Activated CD4-positive, alpha-beta T cell treated with anti-CD3 and anti-CD28 coated beads, Interleukin-2, Interleukin-4, amounts not matched to agents 100 ng/mL and 50 ng/mL, durations not matched to agents 16 hours and 8 hours (primary cell): ENCODE measurements around the gene ZFP92.
"Not testable (repeated sequence)": the region's sequence is repeated elsewhere in the genome, so short reads cannot be mapped to it uniquely, and the experiment has no call there.

ENCODE experiments used
- DNase-seq: peaks from one replicate; pipeline ENCODE4 v3.0.0-alpha.2; 2020; ENCODE audit warnings: low spot score

ZFP92 gene, protein sequence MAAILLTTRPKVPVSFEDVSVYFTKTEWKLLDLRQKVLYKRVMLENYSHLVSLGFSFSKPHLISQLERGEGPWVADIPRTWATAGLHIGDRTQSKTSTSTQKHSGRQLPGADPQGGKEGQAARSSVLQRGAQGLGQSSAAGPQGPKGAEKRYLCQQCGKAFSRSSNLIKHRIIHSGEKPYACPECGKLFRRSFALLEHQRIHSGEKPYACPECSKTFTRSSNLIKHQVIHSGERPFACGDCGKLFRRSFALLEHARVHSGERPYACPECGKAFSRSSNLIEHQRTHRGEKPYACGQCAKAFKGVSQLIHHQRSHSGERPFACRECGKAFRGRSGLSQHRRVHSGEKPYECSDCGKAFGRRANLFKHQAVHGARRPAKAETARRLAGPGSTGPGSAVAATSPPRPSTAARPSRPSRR

DNA sequence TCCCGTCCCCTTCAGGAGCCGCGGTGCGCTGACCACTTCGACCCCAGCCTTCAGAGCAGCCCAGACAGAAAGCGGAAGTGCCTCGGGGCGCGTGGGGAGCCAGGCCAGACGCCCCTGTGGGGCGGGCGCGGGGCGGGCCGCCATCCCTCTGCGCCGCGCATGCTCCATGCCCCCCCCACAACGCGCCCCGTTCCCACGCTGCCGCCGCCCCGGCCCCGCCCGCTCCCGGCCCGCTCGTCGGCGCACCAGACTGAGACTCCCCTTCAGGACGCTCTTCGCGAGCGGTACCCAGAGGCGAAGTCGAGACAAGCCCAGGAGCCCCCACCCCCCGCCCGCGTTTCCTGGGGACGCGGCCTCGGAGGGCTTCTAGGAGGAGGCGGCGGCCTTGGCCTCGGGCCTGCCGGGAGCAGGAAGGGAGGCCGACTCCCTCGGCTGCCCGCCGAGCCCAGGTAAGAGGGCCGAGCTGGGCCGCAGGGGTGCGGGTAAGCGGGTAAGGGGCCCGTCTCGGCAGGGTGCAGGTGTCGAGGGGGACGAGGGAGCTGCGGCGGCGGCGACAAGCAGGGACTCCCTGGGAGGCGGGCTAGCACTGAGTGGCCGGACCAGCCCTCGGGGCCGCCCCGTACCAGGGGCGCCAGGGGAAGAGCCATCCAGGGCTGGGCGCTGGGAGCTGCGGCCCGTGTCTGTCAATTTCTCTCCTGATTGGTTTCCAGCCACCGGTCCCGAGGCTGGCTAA, at the start of gene ZFP92:
TSS of gene ZFP92 (plus strand) at position 218 of the 733 bp plus-strand sequence. CDS start 6,851 bp downstream, outside the sequence.
- DNase-seq, result no peak

DNA sequence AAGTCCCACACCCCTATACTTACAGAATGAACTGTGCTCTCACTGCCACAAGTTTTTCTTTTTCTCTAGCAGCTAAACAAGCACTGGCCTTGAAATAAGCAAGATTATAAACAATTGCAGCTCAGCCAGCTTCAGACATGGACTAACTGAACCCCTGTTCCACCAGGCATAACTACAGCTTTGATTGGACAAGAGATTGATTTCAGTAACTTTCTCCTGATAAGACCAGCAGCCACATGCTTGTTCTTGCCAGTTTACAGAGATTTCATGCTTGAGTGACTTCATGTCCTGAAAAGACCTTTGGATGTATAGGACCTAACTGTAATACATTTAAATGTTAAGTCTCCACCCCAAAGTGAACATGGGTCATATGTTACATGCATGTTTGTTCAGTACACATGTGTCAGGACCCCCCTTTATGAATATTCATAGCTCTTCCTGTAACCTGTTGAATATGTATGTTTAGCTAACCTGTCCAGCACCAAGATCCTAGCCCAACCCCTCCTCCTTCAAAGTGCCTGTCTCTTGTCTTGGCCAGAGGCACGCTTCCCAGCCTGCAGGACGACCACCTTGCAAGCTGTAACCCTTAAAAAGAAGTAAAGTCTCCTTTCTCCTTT, 49.4 kb upstream of the ZFP92 start:
- DNase-seq, result no peak

DNA sequence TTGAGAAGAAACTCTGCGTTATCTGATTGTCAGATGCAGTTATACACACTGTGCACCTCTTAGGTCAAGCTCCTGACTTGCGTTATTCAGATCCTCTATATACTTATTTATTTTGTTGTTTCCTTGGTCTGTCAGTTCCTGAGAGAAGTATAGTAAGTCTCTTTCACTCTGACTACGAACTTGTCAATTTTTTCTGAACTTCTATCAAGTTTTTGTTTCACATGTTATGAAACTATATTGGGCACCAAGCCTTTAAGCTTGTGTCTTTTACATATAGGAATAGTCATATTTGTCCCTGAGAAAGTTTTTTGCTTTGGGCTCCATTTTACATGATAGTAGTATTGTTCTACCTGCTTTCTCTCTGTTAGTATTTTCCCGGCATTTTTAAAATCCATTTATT, 45.6 kb upstream of the ZFP92 start:
- DNase-seq, result peak; percentile 13

DNA sequence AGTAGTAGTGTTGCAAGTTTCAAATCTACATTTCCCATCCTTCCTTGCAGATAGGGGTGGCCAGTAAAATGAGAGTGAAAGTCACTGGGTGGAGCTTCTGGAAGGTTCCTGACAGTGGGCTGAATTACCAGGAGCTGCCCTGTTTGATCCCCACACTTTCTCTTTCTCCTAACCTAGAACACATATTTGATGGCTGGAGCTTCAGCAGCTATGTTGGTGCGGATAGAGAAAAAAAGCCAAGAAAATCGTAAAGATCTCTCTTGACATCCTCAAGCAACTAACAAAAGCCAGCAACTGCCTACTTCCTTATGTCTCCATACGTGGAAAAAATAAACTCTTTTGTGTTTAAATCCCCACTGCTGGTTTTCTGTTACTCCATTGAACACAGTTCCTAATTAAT, 45.2 kb upstream of the ZFP92 start:
- no peak for DNase-seq

DNA sequence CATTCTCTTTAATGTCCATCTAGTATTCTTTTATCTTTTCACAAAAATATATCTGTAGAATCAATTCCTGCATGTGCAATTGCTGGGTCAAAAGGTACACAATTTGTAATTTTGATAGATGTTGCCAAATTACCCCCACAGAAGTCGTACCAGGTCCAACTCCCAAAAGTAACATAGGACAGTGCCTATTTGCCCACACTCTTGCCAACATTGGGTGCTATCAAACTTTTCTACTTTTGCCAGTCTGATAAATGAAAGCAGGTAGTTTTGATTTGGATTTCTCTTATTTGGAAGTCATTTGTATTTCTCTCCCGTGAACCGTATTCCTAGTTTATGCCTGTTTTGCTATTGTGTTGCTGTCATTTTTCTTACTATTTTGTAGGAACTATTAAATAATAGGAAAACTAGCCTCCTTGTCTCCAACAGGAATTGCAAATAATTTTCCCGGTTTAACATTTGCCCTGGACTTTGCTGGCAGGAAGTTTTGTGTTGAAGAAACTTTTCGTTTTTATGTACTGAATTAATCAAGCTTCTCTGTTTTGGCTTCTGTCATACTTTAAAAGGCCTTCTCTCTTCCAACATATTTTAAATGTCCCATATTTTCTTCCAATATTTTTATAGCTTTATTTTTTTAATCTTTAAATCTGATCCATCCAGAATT, 44.3 kb upstream of the ZFP92 start:
- no peak for DNase-seq

DNA sequence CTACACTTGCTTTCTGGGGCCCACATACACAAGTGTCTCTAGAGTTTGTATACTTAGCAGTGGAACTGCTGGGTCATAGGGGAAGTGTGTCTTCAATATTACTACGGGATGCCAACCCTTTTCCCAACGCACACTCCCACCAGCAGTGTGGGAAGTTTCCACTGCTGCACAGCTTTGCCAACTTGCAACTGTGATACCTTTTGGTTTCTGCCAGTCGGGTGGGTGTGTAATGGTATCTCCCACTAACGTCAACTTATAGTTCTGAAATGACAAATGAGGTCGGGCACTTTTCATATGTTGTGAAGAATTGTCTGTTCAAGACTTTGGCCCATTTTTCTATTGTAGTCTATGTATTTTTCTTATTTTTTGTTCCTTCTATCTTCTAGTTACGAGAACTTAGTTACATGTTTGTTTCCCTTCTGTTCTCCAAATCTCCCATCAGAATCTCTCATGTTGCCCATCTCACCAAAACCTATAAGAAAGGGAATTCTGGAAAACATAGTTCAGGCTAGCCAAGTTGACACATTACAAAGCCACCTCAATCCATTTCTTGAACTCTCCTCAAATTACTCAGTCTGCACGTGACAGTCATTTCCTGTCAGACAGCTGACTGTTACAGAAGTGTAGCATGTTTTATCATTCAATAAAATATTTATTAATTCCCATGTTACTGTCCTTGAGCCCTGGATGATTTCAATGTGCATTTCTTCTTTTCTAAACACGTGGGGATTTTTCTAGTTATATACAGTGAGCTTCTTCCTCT, 40.8 kb upstream of the ZFP92 start:
- peak; percentile 22 for DNase-seq

DNA sequence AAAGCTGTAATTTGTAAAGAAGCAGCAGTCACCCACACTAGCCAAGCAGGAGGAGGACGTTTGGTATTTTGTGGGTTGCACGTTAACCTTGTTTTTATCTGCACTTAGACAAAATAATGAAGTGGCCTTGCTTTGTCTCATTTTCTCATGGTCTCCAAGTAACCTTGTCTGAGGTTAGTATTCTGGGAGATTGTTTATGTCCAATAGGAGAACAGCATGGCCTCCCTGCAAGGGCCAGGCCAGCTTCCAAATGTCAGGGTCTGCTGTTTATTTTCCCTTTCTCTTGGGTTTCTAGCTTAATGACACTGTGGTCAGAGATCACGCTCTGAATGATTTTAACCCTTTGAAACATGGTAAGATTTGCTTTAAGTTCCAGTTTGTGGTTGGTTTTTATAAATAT, 40.0 kb upstream of the ZFP92 start:
- no peak for DNase-seq

DNA sequence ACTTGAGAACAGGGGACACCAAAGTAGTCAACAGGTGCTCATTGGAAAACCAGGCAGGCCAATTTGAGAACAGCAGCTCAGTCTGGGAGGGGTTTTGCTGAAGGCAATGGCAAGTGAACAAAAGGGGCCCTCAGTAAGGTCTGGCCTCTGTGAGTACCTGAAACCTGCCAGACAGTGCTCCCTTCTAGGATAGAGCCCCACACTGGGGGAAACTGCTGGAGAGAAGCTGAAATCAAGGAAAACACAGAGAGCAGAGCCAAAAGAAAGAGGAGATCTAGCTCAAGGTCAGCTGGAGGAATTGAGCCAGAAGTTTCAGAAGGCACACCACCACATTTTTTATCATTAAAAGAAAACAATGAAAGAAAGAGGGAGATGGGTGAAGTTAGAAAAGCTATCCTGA, 38.3 kb upstream of the ZFP92 start:
- no peak for DNase-seq

DNA sequence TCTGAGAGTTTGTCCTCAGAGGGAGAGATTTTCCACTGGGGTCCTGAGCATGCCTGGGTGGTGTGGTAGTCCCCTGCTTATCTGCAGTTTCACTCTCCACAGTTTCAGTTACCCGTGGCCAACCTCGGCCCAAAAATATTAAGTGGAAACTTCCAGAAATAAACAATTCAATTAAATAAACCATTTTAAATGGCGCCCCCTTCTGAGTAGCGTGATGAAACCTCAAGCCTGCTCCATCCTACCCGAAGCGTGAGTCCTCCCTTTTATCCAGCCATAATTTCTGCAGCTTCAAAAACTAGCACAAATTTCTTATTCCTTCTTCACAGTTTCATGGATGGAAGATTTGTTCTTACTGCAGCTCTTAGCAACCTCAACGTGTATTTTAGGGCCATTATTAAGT, 36.8 kb upstream of the ZFP92 start:
- DNase-seq, result no peak

DNA sequence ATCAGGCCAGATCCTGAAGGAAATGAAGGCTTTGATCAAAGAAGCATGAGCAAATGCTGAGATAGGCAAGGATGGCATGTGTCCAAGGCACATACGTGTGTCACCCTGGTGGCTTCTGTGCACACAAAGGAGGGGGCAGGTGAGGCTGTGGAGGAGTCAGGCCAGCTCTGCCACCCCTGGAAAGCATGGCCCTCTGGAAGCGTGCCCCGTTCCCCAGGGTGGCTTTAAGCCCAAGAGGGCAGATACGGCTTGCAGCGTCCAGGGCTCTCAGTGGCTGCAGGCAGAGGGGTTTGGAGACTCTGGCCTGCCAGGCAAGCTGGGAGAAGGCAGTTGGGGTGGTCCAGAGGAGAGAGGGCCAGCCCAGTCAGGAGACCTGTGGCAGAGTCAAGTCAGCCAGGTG, 35.7 kb upstream of the ZFP92 start:
- DNase-seq, result no peak

DNA sequence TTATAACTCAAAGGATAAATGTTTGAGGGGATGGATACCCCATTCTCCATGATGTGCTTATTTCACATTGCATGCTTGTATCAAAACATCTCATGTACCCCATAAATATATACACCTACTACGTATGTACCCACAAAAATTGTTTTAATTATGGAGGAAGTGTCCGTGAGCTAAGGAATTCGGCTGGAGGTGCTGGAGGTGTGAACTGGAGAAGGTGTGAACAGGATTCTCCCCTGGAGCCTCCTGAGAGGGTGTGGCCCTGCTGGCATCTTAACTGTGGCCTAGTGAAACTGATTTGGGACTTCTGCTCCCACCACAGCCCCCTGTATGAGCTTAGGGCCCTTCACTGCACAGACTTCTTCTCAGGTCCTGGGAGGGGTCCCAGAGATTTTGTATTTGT, 33.5 kb upstream of the ZFP92 start:
- no peak for DNase-seq

DNA sequence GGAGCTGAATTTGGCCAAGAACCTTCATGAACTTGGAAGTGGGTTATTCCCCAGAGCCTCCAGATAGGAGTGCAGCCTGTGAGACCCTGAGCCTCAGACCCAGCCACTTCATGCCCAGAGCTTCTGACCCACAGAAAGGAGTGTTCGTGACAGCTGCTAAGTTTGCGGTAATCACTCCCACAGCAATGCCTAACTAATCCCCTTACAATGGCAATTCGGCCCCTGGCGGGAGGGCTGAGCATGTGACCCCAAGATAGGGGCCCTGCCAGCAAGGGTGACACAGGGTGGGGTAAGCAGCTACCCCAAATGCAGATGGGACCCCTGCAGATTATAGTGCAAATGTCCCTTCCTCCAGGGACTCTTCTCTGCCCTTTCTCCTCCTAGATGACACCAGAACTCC, 32.7 kb upstream of the ZFP92 start:
- no peak for DNase-seq

DNA sequence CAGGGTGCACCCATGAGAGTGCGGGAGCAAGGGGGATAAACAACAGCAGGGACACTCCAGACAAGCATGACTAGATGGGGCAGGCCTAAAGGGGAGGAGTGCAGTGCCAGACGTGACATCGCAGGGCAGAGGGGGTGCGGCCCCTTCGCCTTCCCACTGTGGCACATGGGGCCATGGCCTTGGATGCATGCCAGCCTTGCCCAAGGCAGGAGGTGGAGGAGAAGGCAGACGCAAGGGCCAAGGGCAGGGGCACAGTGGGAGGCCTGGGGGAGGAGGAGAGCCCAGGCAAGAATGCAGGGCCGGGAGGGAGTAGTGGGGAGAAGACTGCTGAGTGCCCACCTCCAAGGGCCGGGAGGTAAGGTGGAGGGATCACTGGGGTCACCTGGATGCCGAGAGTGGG, 31.8 kb upstream of the ZFP92 start:
- no peak for DNase-seq

DNA sequence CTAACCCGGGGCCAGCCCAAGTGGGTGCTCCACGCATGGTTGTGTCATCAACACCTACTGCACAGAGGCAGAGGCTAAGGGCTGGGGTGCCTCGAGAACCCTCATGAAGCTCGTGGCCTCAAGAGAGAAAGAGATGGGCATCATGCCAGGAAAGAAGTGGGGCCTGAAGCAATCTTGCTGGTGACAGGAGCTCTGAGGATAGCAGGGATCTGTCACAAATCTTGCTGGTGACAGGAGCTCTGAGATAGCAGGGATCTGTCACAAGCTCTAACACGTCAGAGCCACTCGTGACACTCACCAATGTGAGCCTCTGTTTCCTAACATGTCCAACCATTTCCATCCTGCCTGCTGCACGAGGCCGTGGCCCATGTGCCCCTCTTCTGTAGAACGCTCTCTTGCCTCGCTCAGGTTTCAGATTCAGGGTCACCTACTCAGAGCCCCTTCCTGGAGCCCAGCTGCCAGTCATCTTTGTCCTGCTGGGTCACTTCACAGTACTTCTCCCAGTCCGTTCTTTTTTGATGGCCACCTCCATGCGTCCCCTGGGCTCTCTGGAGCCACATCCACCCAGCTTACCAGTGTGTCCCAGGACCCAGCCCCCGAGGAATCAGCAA, 31.2 kb upstream of the ZFP92 start:
- no peak for DNase-seq

DNA sequence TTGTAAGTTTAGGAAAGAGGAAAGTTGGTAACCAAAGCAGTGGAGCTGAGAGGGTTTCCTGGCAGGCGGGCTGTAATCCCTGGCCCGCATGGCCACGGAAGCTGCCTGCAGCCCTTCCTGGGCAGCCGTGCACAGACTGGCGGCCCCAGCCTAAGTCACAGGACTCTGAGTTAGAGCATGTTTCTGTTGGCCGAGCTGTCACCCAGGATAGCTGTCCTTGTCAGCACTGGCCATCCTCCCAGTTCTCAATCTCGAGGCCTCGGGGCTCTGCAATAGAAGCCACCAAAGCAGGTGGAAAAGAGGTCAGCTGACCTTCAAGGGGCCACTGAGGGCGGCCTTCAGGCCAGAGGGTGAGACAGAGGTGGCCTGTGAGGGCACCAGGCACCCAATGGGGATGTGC, 30.6 kb upstream of the ZFP92 start:
- DNase-seq, result no peak

DNA sequence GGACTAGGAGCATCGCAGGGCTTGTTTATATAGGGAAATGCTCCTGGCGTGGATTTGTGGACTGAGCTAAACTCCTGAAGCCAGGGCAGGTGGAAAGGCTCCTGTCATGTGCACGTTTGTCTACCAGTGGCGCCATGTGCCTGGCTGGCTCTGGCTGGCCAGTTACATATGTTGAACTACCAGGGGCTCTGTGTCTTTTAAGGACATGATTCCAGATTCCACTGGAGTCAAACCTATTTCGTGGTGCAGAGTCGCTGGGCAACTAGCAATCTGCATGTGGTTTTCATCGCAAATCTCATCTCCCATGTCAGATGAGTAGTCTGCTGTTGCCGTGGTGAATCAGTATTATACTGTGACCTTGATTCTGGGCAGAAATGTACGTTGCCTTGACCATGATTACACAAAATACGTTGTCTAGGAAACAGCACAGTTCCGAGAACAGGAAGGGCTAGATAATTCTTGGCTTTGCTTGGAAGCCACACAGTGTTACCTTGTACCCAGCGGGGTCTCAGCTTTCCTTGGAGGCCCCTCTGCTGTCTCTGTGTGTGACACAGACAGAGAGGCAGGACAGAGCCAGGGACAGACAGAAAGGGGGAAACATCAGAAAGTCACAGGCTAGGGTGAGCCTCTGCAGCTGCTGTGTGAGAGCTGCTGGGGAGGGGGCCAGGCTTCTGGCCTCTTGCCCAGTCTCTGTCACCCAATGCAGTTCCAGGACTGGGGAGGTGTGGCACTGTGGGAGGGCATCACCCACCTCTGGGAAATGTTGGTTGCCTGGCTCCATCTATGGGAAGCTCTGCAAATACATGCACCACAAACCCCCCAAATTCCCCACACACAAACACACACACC, 29.4 kb upstream of the ZFP92 start:
- DNase-seq, result peak; percentile 15

DNA sequence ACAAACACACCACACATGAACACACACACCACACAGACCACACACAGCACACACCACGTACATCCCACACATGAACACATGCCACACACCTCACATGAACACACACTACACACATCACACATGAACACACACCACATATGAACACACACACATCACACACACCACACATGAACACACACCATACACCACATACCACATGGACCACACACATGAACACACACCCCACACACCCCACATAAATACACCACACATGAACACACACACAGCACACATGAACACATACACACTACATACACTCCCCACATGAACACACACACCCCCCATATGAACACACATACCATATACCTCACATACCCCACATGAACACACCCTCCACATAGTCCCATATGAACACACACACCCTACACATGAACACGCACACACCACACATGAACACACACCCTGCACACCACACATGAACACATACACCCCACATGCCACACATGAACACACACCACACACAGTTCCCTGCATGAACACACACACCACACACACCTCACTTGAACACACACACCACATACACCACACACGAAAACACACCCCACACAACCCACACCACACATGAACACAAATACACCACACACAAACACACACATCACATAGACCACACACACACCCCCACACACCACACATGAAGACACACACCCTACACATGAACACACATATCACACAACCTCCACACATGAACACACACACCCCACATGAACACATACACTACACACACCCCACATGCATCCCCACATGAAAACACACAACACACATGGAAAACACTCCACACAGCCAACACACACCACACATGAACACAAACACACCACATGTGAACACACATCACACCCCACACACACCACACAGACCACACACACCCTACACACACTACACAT, 28.4 kb upstream of the ZFP92 start:
- DNase-seq, result no peak

DNA sequence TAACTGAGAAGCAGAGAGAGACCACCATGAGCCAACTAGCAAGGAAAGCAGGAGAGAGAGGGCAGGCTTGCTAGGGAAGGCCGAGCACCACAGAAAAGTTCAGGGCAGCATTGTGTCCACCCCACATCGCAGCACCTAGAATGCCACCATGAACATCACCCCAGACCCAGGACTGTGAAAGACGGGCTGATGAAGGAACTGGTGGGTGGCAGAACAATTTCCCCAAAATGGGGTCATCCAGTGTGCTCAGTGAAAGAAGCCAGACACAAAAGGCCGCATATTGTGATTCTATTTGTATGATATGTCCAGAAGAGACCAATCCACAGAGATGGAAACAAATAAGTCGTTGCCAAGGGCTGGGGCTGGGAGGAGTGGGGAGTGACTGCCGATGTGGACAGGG, 26.9 kb upstream of the ZFP92 start:
- no peak for DNase-seq

DNA sequence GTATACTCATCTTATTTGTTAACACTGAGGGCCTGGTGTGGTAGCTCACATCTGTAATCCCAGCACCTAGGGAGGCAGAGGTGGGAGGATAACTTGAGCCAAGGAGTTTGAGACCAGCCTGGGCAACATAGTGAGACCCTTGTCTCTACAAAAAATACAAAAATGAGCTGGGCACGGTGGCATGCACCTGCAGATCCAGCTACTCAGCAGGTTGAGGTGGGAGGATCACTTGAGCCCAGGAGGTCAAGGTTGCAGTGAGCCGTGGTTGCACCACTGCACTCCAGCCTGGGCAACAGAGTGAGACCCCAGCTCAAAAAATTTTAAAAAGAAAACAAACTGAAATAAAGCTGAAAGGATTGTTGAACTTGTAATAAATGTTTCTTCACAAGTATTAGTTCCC, 26.3 kb upstream of the ZFP92 start:
- not testable (repeated sequence) for DNase-seq
